HG03575 (cell line): ENCODE results near the gene VPS8.

Source experiments
- ATAC-seq: cut with Tn5 transposase; IDR thresholded peaks from one replicate; pipeline ENCODE4 v1.9.1; 2021; ENCODE audit not compliant: unreplicated experiment, insufficient number of reproducible peaks, low FRiP score; ENCODE audit errors: extremely low read depth

VPS8 gene

DNA sequence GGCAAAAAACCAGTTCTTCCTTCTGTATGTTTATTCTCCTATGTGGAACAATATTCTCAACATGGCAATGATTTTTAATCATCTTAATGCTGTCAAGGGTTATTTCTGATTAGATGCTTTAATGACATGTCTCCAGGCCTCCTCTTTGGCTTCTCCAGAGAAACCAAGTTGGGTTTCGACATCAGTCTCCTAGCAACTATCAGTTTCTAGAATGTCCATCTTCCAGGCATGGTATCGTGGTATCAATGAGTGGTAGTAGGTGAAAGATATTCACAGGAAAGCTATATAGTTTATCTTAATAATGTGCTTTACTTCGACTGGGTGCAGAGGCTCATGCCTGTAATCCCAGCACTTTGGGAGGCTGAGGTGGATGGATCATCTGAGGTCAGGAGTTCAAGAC, 212.4 kb downstream of the VPS8 start:
- ATAC-seq, result no peak

DNA sequence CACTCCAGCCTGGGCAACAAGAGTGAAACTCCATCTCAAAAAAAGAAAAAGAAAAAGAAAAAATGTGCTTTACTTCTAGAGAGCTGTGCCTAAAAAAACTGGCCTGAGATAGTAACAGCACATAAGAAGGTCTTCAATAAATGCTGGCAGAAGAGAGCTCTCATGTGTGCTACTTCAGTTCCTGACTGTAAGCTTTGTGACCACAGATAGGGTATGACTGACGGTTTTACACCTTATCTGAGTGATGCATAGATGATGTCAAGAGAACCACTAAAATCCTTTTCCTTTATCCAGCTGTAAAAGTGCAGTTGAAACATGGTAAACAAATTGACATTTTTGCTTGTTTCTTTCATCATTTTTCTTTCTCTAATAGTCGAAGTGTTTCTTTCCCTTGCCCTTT, 213.0 kb downstream of the VPS8 start:
- ATAC-seq, result no peak

DNA sequence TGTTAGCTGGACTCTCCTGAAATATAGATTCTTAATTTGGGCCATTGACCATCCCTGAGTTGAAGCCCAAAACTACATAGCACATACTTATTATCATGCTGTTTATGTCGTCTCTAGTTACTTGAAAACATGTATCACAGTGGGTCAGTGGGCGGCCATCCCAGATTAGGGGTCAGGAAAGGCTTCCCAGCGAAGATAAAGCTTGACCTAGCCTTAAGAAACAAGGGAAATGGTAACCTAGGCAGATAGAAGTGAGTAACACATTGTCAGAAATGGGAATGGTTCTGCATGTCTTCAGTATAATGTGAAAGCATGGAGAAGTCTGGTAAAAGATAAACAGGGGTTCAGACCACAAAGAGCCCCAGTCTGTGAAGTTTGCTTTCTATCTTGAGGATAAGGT, 216.2 kb downstream of the VPS8 start:
- no peak for ATAC-seq

DNA sequence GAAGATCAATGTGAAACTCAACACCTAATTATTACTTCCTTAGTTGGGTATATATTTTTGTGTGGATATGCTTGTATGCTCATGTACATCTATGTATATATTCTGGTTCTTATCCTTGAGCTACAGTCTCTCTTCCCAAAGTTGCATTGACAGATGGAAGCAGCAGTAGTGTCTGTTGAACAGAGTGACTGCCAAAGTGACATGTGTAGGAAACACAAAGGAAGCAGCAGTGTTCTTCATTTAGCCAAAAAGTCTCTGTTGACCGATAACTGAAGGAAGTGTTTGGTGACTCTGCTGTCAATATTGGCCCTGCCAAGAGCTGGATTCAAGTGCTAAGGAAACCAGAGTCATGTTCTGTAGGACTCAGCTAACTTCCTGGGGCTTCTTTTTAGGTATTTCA, 217.1 kb downstream of the VPS8 start:
- no peak for ATAC-seq

DNA sequence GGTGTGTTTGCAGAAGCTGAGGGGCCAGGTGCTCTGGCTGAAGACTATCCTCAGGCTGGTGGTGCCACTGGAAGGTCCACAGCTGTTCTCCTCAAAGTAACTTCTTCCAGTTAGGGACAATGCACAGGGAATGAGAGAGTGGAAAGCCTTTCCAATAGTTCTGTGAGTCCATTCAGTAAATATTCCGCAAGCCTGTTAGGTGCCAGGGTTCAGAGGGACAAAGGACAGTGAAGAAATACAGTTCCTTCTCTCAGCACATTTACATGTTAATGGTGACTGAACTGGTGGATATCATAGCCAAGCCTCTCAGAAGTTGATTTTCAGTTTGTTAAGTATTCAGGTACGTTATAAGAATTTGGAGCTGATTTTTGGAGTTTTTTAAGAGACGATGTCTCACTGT, 218.4 kb downstream of the VPS8 start:
- ATAC-seq, result no peak

DNA sequence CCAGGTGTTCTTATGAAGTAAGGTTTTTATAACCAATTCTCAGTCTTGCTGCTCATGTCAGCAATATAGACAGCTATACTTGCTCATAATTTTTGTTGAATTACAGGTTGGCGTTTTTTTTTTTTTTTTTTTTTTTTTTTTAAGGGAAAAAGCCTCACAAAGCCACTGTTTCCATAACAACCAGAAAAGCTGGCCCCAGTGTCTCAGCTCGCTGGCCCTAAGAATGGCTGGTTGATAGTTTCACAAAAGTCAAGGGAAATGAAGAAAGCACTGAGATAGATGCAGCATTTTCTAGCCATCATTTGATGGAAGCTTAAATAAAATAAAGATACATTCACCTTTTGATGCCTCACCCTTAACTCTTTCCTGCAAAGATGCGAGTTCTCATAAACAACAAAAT, 219.0 kb downstream of the VPS8 start:
- ATAC-seq, result no peak

DNA sequence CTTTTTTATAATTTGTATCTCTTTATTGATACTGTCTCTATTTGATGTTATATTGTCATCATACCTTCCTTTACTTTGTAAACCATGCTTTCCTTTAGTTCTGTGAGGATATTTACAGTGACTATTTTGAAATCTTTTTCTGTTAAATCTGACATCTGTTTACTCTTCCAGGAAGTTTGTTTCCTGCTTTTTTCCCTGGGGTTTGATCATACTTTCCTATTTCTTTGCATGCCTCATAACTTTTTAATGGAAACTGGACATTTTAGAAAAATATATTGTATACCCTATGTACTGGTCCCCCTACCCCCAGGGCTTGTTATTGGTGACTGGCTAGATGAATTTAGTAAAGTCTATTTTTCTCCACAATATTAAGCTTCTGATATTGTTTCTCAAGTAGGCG, 225.8 kb downstream of the VPS8 start:
- ATAC-seq, result no peak

DNA sequence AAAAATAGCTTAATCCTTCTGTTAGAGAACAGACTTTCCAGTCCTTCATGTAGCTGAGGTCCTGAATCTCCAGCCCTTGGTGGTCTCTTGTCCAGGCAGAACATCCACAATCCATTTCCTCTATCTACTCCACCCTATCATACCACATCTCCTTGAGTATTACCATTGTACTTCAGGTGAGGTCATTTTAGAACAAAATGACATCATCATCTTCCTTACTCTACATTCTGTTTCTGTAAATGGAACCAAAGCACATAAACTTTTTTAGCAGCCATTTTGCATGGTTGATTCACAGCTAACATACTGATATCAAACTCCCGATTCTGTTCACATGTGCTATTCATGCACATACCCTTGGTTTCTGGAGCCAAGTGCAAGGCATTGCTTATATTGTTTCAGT, 228.5 kb downstream of the VPS8 start:
- ATAC-seq, result no peak

DNA sequence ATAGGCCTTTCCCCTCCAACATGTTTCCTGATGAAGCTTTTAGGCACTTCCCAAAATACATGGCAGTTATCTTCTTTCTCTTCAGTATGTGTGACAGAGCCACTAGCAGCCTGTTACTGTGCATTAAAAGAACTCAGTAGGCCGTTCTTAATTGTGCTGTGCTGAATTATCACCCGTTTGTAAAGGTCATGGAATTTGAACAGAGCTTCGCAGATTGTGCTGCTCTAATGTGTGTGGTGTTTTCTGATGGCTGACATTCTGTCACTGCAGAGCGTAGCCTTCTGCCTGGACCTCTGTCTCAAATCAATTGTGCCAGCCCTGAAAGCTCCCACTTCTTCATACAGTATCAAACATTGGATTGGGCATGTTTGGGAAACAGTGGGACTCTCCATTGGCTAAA, 229.6 kb downstream of the VPS8 start:
- no peak for ATAC-seq

DNA sequence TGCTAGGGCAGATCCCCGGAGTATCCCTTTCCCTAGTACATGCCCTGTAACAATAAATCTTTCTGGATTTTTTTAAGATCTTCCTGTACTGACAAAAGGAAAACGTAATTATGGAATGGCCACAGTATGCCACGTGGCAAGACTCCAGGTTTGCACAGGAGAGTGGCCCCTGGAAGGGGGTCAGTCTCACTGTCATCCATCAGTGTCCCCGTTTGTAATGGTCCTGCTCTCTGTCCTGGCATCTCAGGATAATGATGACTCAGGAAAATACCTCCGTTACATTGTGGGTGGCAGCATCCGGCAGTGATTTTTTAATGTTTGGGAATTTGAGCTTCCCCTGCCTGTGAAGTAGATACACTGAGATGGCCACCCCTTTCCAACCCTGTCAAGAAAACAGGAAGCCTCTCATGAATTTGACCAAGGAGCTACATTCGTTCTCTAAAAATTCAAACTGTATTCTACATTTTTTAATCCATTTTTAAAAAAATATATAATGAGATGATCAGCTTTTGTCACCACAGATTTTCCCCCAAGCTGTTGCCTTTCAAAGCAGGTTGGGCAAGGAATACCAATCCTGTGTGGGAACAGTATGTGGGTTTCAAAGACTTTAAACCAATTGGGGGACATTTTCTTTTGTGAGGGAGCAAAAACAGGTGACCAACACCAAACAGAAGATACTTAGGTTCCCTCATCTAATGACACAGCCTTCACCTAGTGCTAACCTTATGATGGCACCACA, 230.5 kb downstream of the VPS8 start:
- no peak for ATAC-seq

DNA sequence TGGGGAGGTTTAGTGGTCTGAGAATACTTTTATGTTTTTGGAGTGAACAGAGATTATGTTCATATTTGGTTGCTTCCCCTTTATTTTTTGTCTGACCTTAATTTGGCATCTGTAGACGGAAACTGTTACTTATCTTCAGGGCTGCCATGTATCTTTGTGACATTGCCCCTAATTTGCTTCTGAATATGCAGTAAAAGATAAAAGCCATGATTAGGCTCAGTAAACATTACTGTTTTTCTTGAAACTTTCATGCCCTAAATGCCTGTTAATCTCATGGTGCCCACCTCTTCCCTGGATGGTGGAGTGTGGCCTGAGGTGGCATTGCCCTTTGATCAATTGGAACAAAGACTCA, 234.2 kb downstream of the VPS8 start:
- no peak for ATAC-seq

DNA sequence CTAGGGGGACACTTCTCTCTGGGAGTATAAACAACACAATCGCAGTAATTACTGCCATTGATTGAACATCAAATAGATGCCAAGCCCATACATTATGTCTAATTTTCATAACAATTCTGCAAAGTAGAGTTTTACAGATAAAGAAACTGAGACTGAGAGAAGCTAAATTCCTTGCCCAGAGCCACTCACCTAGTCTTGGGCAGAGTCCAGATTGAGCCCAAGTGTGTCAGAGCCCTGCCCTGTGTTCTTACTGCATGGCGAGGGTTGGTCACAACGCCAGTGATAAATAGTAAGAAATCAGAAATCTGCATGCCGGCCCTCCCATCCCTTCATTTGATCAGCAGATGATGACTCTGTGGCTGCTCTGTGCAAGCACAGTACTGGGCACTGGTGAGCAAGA, 234.6 kb downstream of the VPS8 start:
- no peak for ATAC-seq

DNA sequence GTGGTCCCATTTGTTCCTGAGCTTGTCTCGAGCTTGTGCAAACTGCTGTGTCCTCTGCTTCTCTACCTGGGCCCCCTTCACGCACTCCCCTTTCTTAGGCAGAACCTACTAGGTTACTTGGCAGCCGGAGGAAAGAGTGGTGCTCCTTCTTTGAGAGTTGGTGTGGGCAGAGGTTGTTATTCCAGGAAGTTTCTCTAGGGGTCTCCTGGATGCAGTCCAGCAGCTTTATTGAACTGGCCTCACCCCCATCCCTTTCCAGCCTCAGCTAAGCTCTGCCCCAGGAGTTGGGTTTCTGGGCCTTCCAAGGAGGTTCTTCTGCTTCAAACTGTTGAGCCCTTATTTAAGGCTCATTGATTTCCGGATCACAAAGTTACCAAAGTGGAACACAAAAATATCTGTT, 237.7 kb downstream of the VPS8 start:
- no peak for ATAC-seq

DNA sequence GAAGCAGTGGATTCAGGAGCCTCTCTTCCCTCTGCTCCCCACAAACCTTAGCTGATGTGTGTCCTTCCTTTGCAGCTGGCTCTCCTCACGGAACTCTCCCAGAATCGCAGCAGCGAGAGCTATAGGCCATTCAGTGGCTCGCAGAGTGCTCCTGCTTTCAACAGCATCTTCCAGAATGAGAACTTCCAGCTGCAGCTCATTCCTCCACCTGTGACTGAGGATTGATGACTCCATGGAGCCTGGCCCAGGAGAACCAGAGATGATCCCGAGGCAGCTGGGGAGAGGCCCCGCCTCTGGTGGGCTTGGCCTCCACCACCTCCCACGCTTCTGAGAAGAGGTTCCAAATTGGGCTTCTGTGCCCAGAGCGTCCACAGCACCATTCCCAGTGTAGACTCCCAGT, 239.8 kb downstream of the VPS8 start:
- ATAC-seq, result no peak

DNA sequence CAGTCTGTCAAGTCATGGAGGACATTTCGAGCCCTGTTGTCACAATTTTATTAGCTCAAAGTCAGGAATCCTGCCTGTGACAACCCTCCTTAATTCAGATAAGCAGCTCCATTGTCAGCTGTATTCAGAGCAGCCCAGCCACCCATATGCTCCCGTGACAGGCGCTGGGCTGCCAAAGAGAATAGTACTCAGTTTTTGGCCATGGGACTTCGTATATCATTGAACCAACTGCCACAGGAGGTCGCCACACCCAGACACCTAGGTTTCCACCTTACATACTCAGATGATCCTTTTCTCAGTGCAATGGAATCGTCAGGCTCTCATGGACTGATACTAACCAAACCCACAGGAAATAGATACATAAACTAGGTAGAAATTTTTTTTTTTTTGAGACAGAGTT, 240.7 kb downstream of the VPS8 start:
- ATAC-seq, result no peak

DNA sequence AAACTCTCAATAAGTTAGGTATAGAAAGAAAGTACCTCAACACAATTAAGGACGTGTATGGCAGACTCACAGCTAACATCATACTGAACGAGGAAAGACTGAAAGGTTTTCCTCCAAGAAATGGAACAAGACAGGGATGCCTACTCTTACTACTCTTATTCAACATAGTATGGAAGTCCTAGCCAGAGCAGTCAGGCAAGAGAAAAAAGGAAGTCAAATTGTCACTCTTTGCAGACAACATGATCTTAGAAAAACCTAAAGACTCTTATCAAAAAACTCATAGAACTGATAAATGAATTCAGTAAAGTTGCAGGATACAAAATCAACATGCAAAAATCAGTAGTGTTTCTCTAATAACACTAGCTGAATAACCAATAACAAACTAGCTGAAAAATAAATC, 244.9 kb downstream of the VPS8 start:
- no peak for ATAC-seq

DNA sequence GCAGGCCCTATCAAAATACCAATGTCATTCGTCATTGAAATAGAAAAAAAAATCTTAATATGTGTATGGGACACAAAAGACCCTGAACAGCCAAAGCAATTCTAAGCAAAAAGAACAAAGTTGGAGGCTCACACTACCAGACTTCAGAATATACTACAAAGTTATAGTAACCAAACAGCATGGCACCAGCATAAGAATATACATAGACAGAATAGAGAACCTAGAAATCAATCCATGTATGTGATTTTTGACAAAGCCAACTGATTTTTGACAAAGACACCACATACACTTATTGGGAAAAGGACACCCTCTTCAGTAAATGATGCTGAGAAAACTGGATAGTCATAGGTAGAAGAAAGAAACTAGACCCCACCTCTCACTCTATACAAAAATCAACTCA, 245.9 kb downstream of the VPS8 start:
- no peak for ATAC-seq

DNA sequence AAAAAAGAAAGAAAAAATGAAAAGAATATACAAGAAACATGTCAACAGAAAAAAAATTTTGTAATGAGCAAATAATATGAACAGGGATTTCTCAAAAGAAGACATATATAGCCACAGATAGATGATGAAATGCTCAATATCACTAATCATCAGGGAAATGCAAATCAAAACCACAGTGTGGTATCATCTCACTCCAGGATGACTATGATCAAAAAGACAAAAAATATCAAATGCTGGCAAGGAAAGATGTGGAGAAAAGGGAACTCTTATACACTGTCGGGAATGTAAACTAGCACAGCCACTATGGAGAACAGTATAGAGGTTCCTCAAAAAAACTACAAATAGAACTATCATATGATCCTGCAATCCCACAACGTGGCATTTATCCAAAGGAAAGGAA, 246.8 kb downstream of the VPS8 start:
- ATAC-seq, result no peak

DNA sequence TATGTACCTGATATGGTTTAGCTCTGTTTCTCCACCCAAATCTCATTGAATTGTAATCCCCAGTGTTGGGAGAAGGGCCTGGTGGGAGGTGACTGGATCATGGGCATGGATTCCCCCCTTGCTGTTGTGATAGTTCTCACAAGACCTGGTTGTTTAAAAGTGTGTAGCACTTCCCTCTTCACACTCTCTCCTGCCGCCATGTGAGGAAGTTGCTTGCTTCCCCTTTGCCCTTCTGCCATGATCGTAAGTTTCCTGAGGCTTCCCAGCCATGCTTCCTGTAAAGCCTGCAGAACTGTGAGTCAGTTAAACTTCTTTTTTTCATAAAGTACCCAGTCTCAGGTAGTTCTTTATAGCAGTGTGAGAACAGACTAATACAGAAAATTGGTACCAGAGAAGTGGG, 247.8 kb downstream of the VPS8 start:
- ATAC-seq, result no peak

DNA sequence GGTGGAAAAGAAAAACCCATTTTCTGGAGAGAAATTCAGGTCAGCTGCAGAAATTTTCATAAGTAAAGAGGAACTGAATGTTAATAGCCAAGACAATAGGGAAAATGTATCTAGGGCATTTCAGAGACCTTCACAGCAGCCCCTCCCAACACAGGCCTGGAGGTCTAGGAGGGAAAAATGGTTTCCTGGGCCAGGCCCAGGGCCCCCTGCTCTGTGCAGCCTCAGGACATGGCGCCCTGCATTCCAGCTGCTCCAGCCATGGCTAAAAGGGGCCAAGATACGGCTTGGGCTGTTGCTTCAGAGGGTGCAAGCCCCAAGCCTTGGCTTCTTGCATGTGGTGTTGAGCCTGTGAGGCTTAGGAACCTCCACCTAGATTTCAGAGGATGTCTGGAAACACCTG, 248.7 kb downstream of the VPS8 start:
- no peak for ATAC-seq

DNA sequence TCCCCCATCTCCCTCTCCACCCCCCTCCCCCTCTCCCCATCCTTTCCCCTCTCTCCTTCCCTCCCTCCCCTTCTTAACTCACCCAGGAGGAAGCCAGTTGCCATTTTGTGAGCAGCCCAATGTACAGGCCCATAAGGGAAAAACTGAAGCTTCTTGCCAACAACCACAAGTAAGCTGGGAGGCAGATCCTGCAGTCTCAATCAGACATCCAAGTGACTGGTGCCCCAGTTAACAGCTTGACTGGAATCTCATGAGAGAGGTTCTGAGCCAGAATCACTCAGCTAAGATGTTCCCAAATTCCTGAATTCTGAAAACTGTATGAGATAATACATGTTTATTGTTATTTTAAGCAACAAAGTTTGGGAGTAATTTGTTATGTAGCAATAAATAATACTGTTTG, 250.2 kb downstream of the VPS8 start:
- ATAC-seq, result no peak

DNA sequence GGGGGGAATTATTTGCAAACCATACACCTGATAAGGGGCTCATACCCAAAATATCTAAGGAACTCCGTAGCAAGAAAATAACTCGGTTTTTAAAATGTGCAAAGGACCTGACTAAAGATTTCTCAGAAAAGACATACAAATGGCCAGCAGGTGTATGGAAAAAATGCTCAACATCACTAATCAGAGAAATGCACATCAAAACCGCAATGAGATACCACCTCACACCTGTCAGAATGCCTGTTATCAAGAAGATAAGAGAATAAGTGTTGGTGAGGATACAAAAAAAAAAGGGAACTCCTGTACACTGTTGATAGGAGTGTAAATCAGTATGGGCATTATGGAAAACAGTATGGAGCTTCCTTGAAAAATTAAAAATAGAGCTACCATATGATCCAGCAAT, 251.5 kb downstream of the VPS8 start:
- ATAC-seq, result no peak
